Kasumi-1 (cell line): ENCODE measurements around the gene CTCF.

Experiments used
- DNase-seq, 2 experiments: peaks; one replicate each; lab custom pipeline; 2025; lab: John Stamatoyannopoulos, UW

The CTCF gene

DNA sequence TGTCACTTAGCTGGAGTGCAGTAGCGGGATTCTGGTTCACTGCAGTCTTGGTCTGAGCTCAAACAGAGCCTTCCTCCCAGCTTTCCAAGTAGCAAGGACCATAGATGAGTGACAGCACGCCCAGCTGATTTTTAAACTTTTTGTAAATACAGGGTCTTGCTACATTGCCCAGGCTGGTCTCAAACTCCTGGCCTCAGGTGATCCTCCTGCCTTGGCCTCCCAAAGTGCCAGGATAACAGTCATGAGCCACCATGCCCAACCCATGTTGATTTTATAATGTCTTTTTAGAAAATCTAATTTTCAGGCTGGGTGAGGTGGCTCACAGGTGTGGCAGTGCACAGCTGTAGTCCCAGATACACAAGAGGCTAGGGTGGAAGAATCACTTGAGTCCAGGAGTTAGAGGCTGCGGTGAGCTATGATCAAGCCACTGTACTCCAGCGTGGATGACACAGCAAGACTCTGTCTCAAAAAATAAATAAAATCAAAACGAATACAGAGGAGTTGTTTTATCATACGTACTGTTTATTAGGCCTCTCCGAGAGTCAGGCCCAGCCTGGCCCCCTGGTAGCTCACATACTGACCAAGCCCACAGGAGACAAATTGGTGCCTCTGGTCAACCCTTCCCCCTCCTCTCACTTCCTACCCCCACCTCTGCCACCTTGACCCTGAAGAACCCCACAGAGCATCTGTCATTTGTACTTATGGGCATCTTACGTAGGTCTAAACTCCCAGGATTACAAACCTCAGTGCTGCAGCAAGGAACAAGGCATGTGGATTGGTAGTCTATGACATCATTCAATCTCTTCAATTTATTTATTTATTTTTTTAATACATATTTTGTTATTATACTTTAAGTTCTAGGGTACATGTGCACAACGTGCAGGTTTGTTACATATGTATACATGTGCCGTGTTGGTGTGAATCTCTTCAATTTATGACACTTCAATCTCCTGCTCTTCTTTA is 117.9 kb downstream of the CTCF start:
- DNase-seq: no peak

DNA sequence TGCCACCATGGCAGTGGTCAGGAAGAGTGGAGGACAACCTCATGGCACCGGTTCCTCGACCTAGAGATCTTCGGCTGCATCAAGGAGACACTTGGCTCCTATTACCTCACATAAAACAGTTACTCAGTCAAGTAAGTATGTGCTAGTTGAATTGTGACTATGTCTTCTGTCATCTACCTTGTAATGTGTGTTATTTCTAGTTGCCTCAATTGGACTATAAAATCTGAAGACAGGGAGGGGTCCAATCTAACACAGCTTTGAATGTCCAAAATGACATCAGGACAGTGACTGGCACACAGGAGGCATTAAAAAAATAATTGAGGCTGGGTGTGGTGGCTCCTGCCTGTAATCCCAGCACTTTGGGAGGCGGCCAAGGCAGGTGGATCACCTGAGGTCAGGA is 121.4 kb downstream of the CTCF start:
- no peak for DNase-seq

DNA sequence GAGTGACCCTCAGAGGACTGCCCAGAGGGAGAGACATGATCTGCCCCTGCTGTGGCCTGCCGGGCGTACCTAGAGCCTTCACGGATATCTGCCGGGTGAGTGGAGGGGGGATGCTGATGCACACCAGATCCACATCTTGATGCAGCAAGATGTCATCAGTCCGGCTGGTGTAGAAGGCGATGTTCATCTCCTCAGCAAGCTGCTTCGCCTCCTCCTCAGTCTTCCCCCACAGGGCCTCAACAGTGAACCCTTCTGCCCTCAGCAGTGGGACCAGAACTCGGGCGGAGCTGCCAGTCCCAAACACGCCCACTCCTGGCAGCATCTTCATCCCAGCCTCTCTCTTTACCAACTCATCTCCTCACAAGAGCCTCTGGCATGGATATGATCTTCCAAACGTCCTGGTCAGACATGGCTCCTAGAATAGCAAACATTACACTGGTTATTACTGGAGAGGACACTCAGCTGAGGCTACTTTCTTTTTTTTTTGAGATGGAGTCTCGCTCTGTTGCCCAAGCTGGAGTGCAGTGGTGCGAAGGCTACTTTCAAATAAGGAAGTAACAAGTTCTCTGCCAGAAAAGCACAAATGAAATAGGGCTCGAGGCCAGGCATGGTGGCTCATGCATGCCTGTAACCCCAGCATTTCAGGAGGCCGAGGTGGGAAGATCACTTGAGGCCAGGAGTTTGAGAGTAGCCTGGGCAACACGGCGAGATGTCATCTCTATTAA is 123.2 kb downstream of the CTCF start:
- DNase-seq: no peak
